Spleen (tissue), 11 donors: ENCODE measurements around the gene HOXC10. TPM values are rescaled to one million over a fixed set of nuclear protein-coding genes. Genes with fewer than 3 reads are reported as not detected.

ENCODE experiments used
- DNase-seq: peaks from one replicate; pipeline ENCODE4 v3.0.0-alpha.2; 2020
- H3K27ac ChIP-seq, 8 donors: fragments of 200-600 bp; sonication (generic) in 7 of 8; 1 replicate in 4 of 8; 2 replicates in 4 of 8; pipeline versions ENCODE4 v1.5.0 to v1.8.0; 2016 to 2021; ENCODE audit warnings: inconsistent platforms in 4 of 8, mild to moderate bottlenecking in 4 of 8, moderate library complexity in 1 of 8
- H3K27me3 ChIP-seq, 7 donors: fragments of 200-600 bp; sonication (generic) in 6 of 7; replicated peaks in 1 of 7; 1 replicate in 4 of 7; 2 replicates in 3 of 7; pipeline versions ENCODE4 v1.5.0 to v1.8.0; 2016 to 2021; ENCODE audit warnings: inconsistent platforms in 3 of 7, mild to moderate bottlenecking in 1 of 7
- H3K36me3 ChIP-seq, 6 donors: fragments of 200-600 bp; sonication (generic) in 5 of 6; 1 replicate in 4 of 6; 2 replicates in 2 of 6; pipeline versions ENCODE4 v1.5.0 to v1.8.0; 2016 to 2021; ENCODE audit warnings: inconsistent platforms in 2 of 6
- H3K4me1 ChIP-seq, 6 donors: fragments of 200-600 bp; sonication (generic) in 5 of 6; 1 replicate in 3 of 6; 2 replicates in 3 of 6; pipeline versions ENCODE4 v1.5.0 to v1.8.0; 2016 to 2021; ENCODE audit warnings: inconsistent platforms in 3 of 6
- H3K4me3 ChIP-seq, 8 donors: fragments of 200-600 bp; sonication (generic) in 7 of 8; 1 replicate in 4 of 8; 2 replicates in 4 of 8; pipeline versions ENCODE4 v1.5.0 to v1.8.0; 2016 to 2021; ENCODE audit warnings: inconsistent platforms in 4 of 8, mild to moderate bottlenecking in 4 of 8, moderate library complexity in 2 of 8
- H3K9me3 ChIP-seq, 8 donors: fragments of 200-600 bp; sonication (generic) in 7 of 8; 1 replicate in 4 of 8; 2 replicates in 4 of 8; pipeline versions ENCODE4 v1.5.0 to v1.8.0; 2016 to 2021; ENCODE audit warnings: inconsistent platforms in 4 of 8
- POLR2A ChIP-seq, 3 donors: fragments of 450-650 bp; IDR thresholded peaks; one replicate each; pipeline ENCODE4 v1.5.1; 2017; ENCODE audit warnings: antibody characterized with exemption in 3 of 3, mild to moderate bottlenecking in 1 of 3
- POLR2AphosphoS5 ChIP-seq, 3 donors: sonication (generic); formaldehyde crosslinking; IDR thresholded peaks; one replicate each; pipeline ENCODE4 v1.5.1; 2017; ENCODE audit warnings: antibody characterized with exemption in 3 of 3
- WGBS, 5 donors: extraction: QIAGEN DNeasy Blood & Tissue Kit in 3 of 5; methylation state at CpG; one replicate each; pipeline versions ENCODE4 v1.1.5 to v1.1.7; 2013 to 2018; 5-methylcytosine and 5-hydroxymethylcytosine counted together
- intact Hi-C: fragments of 100-400 bp; cut with DNase I; formaldehyde crosslinking; loops from one replicate; pipeline ENCODE4 v1.15.0; 2023; ENCODE audit warnings: low total_unique reads
- polyA plus RNA-seq, 3 donors: library from polyadenylated mRNA; stranded (reverse); fragments of 200-250 nt; gene quantifications; one replicate each; pipeline ENCODE4 v1.2.1, GENCODE V29; 2013
- total RNA-seq, 7 donors: library from RNA; depleted of rRNA in 3 of 7; stranded (reverse); fragments of >200 nt in 3 of 7; fragmentation: NEBNext Ultra II Directional in 4 of 7; extraction: Animal tissue kit (Norgen Biotek cat#: 25700) in 4 of 7; gene quantifications; one replicate each; pipeline versions ENCODE4 v1.1.0 to v1.2.1, GENCODE V29; 2016 to 2021
- TF ChIP-seq, protein P1 (sequence below), 11 experiments: fragments of 200-600 bp in 7 of 11; fragments of 450-650 bp in 4 of 11; sonication (generic) in 4 of 11; IDR thresholded peaks in 8 of 11; conservative IDR thresholded peaks in 3 of 11; 1 replicate in 7 of 11; 2 replicates in 4 of 11; pipeline versions ENCODE4 v1.4.0 to v1.8.0; 2016 to 2021; ENCODE audit warnings: antibody characterized with exemption in 11 of 11, inconsistent platforms in 4 of 11, mild to moderate bottlenecking in 1 of 11
- donor health status: healthy with polysubstance abuse.
- donor health status: DM: no; HTN: no; CAD: no; lungs with moderate emphysema.
- donor health status: DM: no; HTN: no; CAD: no.
- donor health status: Bipolar disorder and iron deficiency.
- donor health status: healthy.
- donor health status: DM: no; HTN: no; CAD: no.
- donor health status: DM: yes; HTN: yes; CAD: no.

HOXC10 gene
- total and polyA plus RNA-seq, 10 donors = not detected

DNA sequence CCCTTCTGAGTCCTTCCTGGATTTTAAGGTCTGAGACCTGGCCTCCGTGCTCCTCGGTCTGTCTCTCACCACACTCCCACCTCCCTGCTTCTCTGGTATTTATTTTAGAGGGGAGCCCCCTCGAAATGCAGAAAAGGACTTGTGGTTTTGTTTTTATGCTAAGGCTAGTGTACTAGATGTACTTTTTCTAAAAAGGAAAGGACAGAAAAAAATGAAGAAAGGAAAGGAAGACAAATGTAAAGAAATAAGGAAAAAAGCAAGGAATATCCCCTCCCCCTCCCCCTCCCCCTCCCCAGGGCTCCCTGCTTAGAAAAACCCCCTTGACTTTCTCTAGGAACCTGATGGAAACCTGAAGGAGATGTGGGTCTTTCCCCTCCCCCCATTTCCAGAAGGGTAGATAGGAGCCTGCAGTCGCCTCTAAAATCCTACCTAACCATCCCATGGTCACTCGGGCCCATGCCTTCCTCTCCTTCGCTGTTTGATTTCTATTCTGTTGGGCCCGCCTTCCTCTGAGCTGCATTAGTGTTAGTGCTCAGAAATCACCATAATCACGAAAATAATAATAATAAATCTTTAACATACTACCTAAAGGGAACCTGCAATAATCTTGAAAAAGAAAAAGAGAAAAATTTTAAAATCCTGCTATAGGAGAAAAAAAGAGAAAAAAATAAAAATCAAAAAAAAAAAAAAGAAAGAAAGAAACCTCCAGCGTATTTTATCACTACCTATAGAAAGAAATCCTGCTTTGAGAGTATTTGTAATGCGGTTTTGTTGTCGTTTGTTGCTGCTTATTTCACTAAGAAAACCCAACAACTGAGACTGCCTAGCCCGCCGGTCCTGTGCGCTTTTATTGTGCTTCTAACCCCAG is 27.0 kb downstream of the HOXC10 start:
- no peak overlapping the region for H3K4me3 ChIP-seq
- H3K9me3 ChIP-seq = no peaks in the 10 kb centered on the region
- no peaks in the 10 kb centered on the region for H3K36me3 ChIP-seq
- peaks cover 20 to 100% (median 96%) of the 10 kb centered on the region in 7 donors for H3K27me3 ChIP-seq
- TF ChIP-seq, protein P1, sequence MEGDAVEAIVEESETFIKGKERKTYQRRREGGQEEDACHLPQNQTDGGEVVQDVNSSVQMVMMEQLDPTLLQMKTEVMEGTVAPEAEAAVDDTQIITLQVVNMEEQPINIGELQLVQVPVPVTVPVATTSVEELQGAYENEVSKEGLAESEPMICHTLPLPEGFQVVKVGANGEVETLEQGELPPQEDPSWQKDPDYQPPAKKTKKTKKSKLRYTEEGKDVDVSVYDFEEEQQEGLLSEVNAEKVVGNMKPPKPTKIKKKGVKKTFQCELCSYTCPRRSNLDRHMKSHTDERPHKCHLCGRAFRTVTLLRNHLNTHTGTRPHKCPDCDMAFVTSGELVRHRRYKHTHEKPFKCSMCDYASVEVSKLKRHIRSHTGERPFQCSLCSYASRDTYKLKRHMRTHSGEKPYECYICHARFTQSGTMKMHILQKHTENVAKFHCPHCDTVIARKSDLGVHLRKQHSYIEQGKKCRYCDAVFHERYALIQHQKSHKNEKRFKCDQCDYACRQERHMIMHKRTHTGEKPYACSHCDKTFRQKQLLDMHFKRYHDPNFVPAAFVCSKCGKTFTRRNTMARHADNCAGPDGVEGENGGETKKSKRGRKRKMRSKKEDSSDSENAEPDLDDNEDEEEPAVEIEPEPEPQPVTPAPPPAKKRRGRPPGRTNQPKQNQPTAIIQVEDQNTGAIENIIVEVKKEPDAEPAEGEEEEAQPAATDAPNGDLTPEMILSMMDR (IDR thresholded peaks at IDR 0.05 in 8 of 11, conservative IDR thresholded peaks at IDR 0.05 in 3 of 11) = no peak
- TF ChIP-seq POLR2A (IDR thresholded peaks at IDR 0.05) = no peak
- TF ChIP-seq POLR2AphosphoS5 (IDR thresholded peaks at IDR 0.05) = no peak
- H3K27ac ChIP-seq = no peak overlapping the region
- DNase-seq = no peak
- peaks cover under 1 to 49% (median 28%) of the 10 kb centered on the region in 6 donors for H3K4me1 ChIP-seq
- intact Hi-C loops = no loop called here
- WGBS, 5 donors = 21 to 31% (median 27%) methylated on average over 14 of the region's 14 CpGs

DNA sequence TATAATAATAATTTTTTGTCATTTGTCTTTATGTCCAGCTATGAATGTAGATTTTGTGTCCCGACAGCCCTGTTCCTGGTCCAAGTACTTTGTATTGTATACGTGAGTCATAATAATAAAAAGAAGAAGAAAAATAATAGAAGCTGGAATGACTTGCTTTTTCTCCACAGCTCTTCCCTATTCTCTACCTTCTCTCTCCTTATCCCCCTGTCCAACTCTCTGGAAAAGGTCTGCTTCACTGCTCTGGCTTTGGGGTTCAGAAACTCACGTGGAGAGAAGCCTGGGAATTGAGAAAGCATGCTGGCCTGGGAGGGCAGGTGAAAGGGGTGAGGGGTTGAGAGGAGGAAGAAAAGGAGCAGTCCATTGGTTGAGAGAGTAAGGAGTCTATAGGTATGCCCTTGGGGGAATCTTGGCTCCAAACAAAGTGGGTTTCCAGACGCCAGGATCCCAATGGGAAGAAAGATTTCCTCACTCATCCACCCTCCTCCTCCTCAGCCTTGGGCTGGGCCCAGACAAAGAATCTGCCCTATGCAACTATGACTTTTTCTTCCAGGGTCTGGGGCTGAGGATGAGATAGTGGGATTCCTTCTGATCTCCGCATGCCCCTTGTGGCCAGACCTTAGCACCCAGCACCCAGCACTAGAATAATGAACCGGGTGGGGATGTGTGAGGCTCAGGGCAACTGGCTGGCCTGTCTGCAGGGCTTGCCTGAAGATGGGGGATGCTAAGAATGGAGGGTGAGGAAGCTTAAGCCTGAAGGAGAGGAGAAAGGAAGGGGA is 27.9 kb downstream of the HOXC10 start:
- intact Hi-C loops = no loop called here

DNA sequence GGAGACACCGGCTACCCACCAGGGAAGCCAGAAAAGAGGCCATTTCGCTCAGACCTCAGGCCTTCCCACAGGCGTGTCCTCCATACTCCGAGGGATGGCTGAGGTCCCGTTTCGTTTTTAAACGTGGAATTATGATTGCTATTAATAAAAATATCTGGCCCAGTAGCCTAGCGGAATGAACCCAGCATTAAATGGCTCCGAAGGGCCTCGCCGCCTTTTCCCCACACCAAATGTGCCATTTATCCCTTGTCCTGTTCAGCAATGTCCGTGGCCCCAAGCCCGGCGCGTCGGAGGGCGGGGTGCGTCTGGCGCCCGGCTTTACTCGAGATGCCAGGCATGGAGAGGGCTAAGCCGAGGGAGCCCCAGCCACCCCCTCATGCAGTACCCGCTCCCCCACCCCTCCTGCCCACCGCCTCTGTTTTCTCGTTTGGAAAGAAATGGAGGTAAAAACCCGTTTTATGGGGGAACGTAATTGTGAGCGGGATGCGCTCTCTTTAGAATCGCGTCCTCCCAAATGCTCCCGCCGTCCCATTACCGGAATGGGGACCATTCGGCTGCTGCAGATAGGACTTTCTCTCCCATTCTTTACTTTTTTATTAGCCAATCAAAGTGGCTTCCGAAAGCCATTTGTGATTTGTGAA is 29.6 kb downstream of the HOXC10 start:
- 5 to 9% (median 6%) methylated on average over 33 to 36 of the region's 36 CpGs for WGBS, 5 donors
- H3K4me3 ChIP-seq = peak overlapping the region in 2 of 8 donors; percentile 1 to 49
- TF ChIP-seq, protein P1 (IDR thresholded peaks at IDR 0.05 in 8 of 11, conservative IDR thresholded peaks at IDR 0.05 in 3 of 11) = peak in 1 of 11 experiments; percentile 4
- no peak for TF ChIP-seq POLR2A (IDR thresholded peaks at IDR 0.05)
- intact Hi-C loops = no loop called here
- H3K36me3 ChIP-seq = no peaks in the 10 kb centered on the region
- peaks cover 13 to 100% (median 99%) of the 10 kb centered on the region in 7 donors for H3K27me3 ChIP-seq
- no peak for DNase-seq
- no peak overlapping the region for H3K27ac ChIP-seq
- peaks cover 7 to 60% (median 45%) of the 10 kb centered on the region in 6 donors for H3K4me1 ChIP-seq
- H3K9me3 ChIP-seq = no peaks in the 10 kb centered on the region

More for the DNA sequence above, 27.9 kb downstream of the HOXC10 start:
- H3K4me1 ChIP-seq = peaks cover 7 to 50% (median 36%) of the 10 kb centered on the region in 6 donors
- H3K4me3 ChIP-seq = no peak overlapping the region
- H3K27me3 ChIP-seq = peaks cover 18 to 100% (median 96%) of the 10 kb centered on the region in 7 donors
- WGBS, 5 donors = 30 to 37% (median 32%) methylated on average over 6 of the region's 6 CpGs
- H3K36me3 ChIP-seq = no peaks in the 10 kb centered on the region
- DNase-seq = no peak
- no peaks in the 10 kb centered on the region for H3K9me3 ChIP-seq
- no peak overlapping the region for H3K27ac ChIP-seq
- no peak for TF ChIP-seq POLR2A (IDR thresholded peaks at IDR 0.05)
- TF ChIP-seq, protein P1 (IDR thresholded peaks at IDR 0.05 in 8 of 11, conservative IDR thresholded peaks at IDR 0.05 in 3 of 11) = no peak
- TF ChIP-seq POLR2AphosphoS5 (IDR thresholded peaks at IDR 0.05) = no peak
